ENCODE results near the gene SLC16A1. TPM values are rescaled to one million over a fixed set of nuclear protein-coding genes. Genes with fewer than 3 reads are reported as not detected.

SLC16A1 gene
- total and polyA plus RNA-seq, 2 of the 8 experiments (the other 6 are each of a cell fraction or from before 2014, with no cell fraction given), result 435 to 545 TPM

DNA sequence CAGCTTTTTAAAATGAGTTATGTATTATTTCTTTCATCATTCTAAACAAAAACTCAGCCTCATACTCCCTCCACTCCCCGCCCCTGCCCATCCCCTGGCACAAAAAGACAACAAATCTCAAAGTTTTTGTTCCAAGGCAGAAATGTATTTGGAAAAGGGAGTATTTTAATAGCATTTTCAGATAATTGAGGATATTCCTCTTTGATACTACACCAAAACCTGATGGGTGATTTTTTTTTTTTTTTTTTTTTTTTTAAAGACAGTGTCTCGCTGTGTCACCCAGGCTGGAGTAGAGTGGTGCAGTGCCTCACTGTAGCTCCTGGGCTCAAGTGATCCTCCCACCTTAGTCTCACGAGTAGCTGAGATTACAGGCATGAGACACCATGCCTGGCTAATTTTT, 16.2 kb downstream of the SLC16A1 start:
- no peak overlapping the region for H2BK12ac ChIP-seq (ENCODE audit: low read depth, low read length)
- H3K4me2 ChIP-seq (ENCODE audit: insufficient read depth in 1 of 2, low read depth in 2 of 2, low read length in 2 of 2), result no peak overlapping the region
- no peaks in the 10 kb centered on the region for H3K23me2 ChIP-seq (ENCODE audit: low read depth, low read length)
- H2AFZ ChIP-seq (ENCODE audit: low read length), result no peak overlapping the region
- H3K79me1 ChIP-seq (ENCODE audit: low read depth, low read length), result no peaks in the 10 kb centered on the region; the same call in 1 of the 2 replicates
- H3K36me3 ChIP-seq (ENCODE audit: control insufficient read depth in 2 of 4, insufficient read depth in 4 of 4, low read length in 3 of 4), result peaks cover 0 to 26% (median 1%) of the 10 kb centered on the region in 4 experiments; a peak in 3 of 8 replicates
- ChIA-PET CTCF (ENCODE audit: partially characterized antibody) (interaction anchor here (0.7 to 1.0 kb wide), 2 partner anchors 103 to 133 kb away, joined by 3 read pairs; partner anchors contain the start of gene LRIG2), POLR2A (ENCODE audit: partially characterized antibody) (interaction anchor here (0.6 to 3.7 kb wide), 6 partner anchors 10 to 256 kb away, joined by 3 to 16 read pairs (median 3); no protein-coding TSS in a partner anchor)
- H2AK5ac ChIP-seq (ENCODE audit: low read depth, low read length), result no peak overlapping the region
- H3K4ac ChIP-seq (replicated peaks; ENCODE audit: insufficient read length, low read depth, low read length), result no peak overlapping the region
- DNase-seq (ENCODE audit: low read depth in 1 of 2, low spot score in 2 of 2) (no peak), FAIRE-seq (no peak)
- no peak overlapping the region for H2BK120ac ChIP-seq (replicated peaks; ENCODE audit: low read depth, low read length)
- H2BK20ac ChIP-seq (ENCODE audit: low read length), result no peak overlapping the region
- H3K4me3 ChIP-seq (ENCODE audit: extremely low read depth in 1 of 4, insufficient read depth in 2 of 4, low read depth in 3 of 4, low read length in 4 of 4), result no peak overlapping the region
- H3K56ac ChIP-seq (replicated peaks; ENCODE audit: insufficient read length, low read depth, low read length), result no peak overlapping the region
- H3K14ac ChIP-seq (ENCODE audit: insufficient read length), result no peak overlapping the region
- peaks cover 0 to 3% (median 0%) of the 10 kb centered on the region in 4 experiments; a peak in 2 of 7 replicates for H3K4me1 ChIP-seq (replicated peaks in 1 of 4; ENCODE audit: control insufficient read depth in 3 of 4, insufficient read depth in 4 of 4, low read length in 3 of 4)
- H4K5ac ChIP-seq (ENCODE audit: insufficient read length, low read depth, low read length), result no peak overlapping the region
- H3K23ac ChIP-seq (ENCODE audit: insufficient read length), result no peak overlapping the region
- H4K20me1 ChIP-seq (replicated peaks in 1 of 2; ENCODE audit: control insufficient read depth in 1 of 2, insufficient read depth in 2 of 2, low read length in 2 of 2), result peaks cover 10 to 30% of the 10 kb centered on the region in 2 experiments
- H2BK15ac ChIP-seq (ENCODE audit: low read length), result no peak overlapping the region
- no peak overlapping the region for H3K27ac ChIP-seq (ENCODE audit: low read depth, low read length)
- no peak overlapping the region for H2BK5ac ChIP-seq (ENCODE audit: low read depth, low read length)
- TF ChIP-seq CTBP2 (IDR thresholded peaks at IDR 0.05; ENCODE audit: borderline replicate concordance, insufficient read depth, insufficient read length, low read length) (no peak), TEAD4 (IDR thresholded peaks at IDR 0.05; ENCODE audit: low read depth, low read length) (no peak), RNF2 (IDR thresholded peaks at IDR 0.05; ENCODE audit: borderline replicate concordance, low read depth, low read length, missing control alignments, poor library complexity, severe bottlenecking) (no peak), NRF1 (IDR thresholded peaks at IDR 0.05; ENCODE audit: low read depth, low read length) (no peak), NANOG (IDR thresholded peaks at IDR 0.05; ENCODE audit: insufficient read depth, low read depth, low read length, poor library complexity, severe bottlenecking) (no peak), EGR1 (IDR thresholded peaks at IDR 0.05; ENCODE audit: borderline replicate concordance, low read depth, low read length) (no peak), ASH2L (IDR thresholded peaks at IDR 0.05; ENCODE audit: low read length) (no peak), HDAC2 (IDR thresholded peaks at IDR 0.05; ENCODE audit: borderline replicate concordance in 1 of 2, low read depth in 2 of 2, low read length in 2 of 2) (no peak), JUND (IDR thresholded peaks at IDR 0.05; ENCODE audit: low read length) (no peak), POLR2A (IDR thresholded peaks at IDR 0.05; ENCODE audit: control extremely low read depth in 1 of 2, low read depth in 2 of 2, low read length in 2 of 2) (no peak)
- 61% methylated on average over 3 of the region's 3 CpGs; no CpG with 5 or more reads in 1 of the 2 experiments for WGBS, 2 experiments (ENCODE audit: extremely low coverage in 1 of 2, insufficient coverage in 1 of 2, insufficient read length in 1 of 2, insufficient replicate concordance in 2 of 2, low coverage in 1 of 2, low lambda C conversion rate in 2 of 2, missing lambda C conversion rate in 1 of 2)
- H3K18ac ChIP-seq (ENCODE audit: extremely low read depth, low read length), result no peak overlapping the region
- H3K9me3 ChIP-seq (ENCODE audit: insufficient read depth in 2 of 2, low read depth in 1 of 2, low read length in 1 of 2), result no peaks in the 10 kb centered on the region
- H4K91ac ChIP-seq (replicated peaks; ENCODE audit: insufficient read length, low read length), result no peak overlapping the region
- no peak overlapping the region for H3K9ac ChIP-seq (replicated peaks in 1 of 4; ENCODE audit: extremely low read depth in 1 of 4, low read depth in 3 of 4, low read length in 3 of 4)
- H3K27me3 ChIP-seq (replicated peaks in 1 of 4; ENCODE audit: control insufficient read depth in 3 of 4, extremely low read depth in 1 of 4, insufficient read depth in 3 of 4, low read length in 3 of 4), result no peaks in the 10 kb centered on the region
- peaks cover 29 to 99% of the 10 kb centered on the region in 2 experiments for H3K79me2 ChIP-seq (ENCODE audit: control insufficient read depth in 1 of 2, insufficient read depth in 2 of 2, low read length in 2 of 2)
- no peak overlapping the region for H4K8ac ChIP-seq (ENCODE audit: extremely low read depth, insufficient read depth, low read length)

Measured in H1 (cell line).